ENCODE results near the gene SRP72.
"Not testable (repeated sequence)": the region's sequence is repeated elsewhere in the genome, so short reads cannot be mapped to it uniquely, and the experiment has no call there.

Gene SRP72

GRCh38 chr4:56465599-56466295 lies 1.7 kb upstream of the SRP72 start:
- DNase-seq (ENCODE audit: low spot score): no peak

GRCh38 chr4:56466296-56466761 lies 1.1 kb upstream of the SRP72 start:
- not testable (repeated sequence) for DNase-seq (ENCODE audit: low spot score)

GRCh38 chr4:56466910-56467283 lies 520 bp upstream of the SRP72 start:
- no peak for DNase-seq (ENCODE audit: low spot score)

- DNase-seq (ENCODE audit: low spot score): peak; percentile 53
Measured at GRCh38 chr4:56468097-56468422, 643 bp downstream of the SRP72 start.

- DNase-seq (ENCODE audit: low spot score): no peak
Measured at GRCh38 chr4:56469489-56470210, 2.2 kb downstream of the SRP72 start.

- DNase-seq (ENCODE audit: low spot score): no peak
Measured at GRCh38 chr4:56475917-56476316, 8.5 kb downstream of the SRP72 start.

- DNase-seq (ENCODE audit: low spot score): no peak
Measured at GRCh38 chr4:56477192-56477702, 9.8 kb downstream of the SRP72 start.

GRCh38 chr4:56480691-56481090 lies 13.3 kb downstream of the SRP72 start:
- no peak for DNase-seq (ENCODE audit: low spot score)

GRCh38 chr4:56496241-56496640 lies 28.8 kb downstream of the SRP72 start:
- no peak for DNase-seq (ENCODE audit: low spot score)

GRCh38 chr4:56505269-56506130 lies 38.1 kb downstream of the SRP72 start, which contains the start of gene ARL9:
Gene ARL9 (plus strand): TSS chr4:56505791. CDS start chr4:56505863, 72 bp downstream.
- DNase-seq (ENCODE audit: low spot score): peak; percentile 42

GRCh38 chr4:56511098-56511497 lies 43.7 kb downstream of the SRP72 start:
- DNase-seq (ENCODE audit: low spot score): no peak

- peak; percentile 3 for DNase-seq (ENCODE audit: low spot score)
Measured at GRCh38 chr4:56512166-56512565, 44.7 kb downstream of the SRP72 start.

GRCh38 chr4:56513517-56513916 lies 46.1 kb downstream of the SRP72 start:
- DNase-seq (ENCODE audit: low spot score): no peak

GRCh38 chr4:56530269-56531148 lies 63.1 kb downstream of the SRP72 start:
- peak; percentile 79 for DNase-seq (ENCODE audit: low spot score)

- DNase-seq (ENCODE audit: low spot score): no peak
Measured at GRCh38 chr4:56531149-56531770, 63.8 kb downstream of the SRP72 start.

- DNase-seq (ENCODE audit: low spot score): no peak
Measured at GRCh38 chr4:56531823-56532222, 64.4 kb downstream of the SRP72 start.

GRCh38 chr4:56532239-56532638 lies 64.8 kb downstream of the SRP72 start:
- DNase-seq (ENCODE audit: low spot score): no peak

- DNase-seq (ENCODE audit: low spot score): no peak
Measured at GRCh38 chr4:56535915-56536314, 68.5 kb downstream of the SRP72 start.

- DNase-seq (ENCODE audit: low spot score): no peak
Measured at GRCh38 chr4:56537147-56537546, 69.7 kb downstream of the SRP72 start.

GRCh38 chr4:56540826-56541225 lies 73.4 kb downstream of the SRP72 start:
- no peak for DNase-seq (ENCODE audit: low spot score)

- peak; percentile 84 for DNase-seq (ENCODE audit: low spot score)
Measured at GRCh38 chr4:56544573-56545131, 77.2 kb downstream of the SRP72 start.
